ENCODE data around the gene TSPEAR. TPM values are rescaled to one million over a fixed set of nuclear protein-coding genes. Genes with fewer than 3 reads are reported as not detected.

Gene TSPEAR
- total RNA-seq, 4 donors from 2014 or later, result not detected

GRCh38 chr21:44499211-44499560 is 212.2 kb downstream of the TSPEAR start:
- no peak overlapping the region for H3K27ac ChIP-seq
- H3K27me3 ChIP-seq, result peaks cover 0 to 21% of the 10 kb centered on the region in 2 donors
- H3K4me1 ChIP-seq, result no peaks in the 10 kb centered on the region
- TF ChIP-seq POLR2A (IDR thresholded peaks at IDR 0.05) (no peak), EP300 (IDR thresholded peaks at IDR 0.05) (no peak), CTCF (IDR thresholded peaks at IDR 0.05) (no peak)
- H3K36me3 ChIP-seq, result no peaks in the 10 kb centered on the region
- peaks cover 0 to 6% (median 0%) of the 10 kb centered on the region in 4 donors for H3K9me3 ChIP-seq
- 86 to 90% methylated on average over 18 of the region's 18 CpGs for WGBS, 2 donors
- DNase-seq (ENCODE audit: low spot score in 2 of 2), result no peak
- H3K4me3 ChIP-seq, result no peak overlapping the region

GRCh38 chr21:44498280-44499210 is 212.8 kb downstream of the TSPEAR start:
- Histone ChIP-seq H3K4me1 (no peaks in the 10 kb centered on the region), H3K4me3 (no peak overlapping the region), H3K36me3 (no peaks in the 10 kb centered on the region), H3K27ac (peak overlapping the region in 1 of 4 donors; percentile 31), H3K9me3 (peaks cover 0 to 11% (median 0%) of the 10 kb centered on the region in 4 donors), H3K27me3 (peaks cover 0 to 21% of the 10 kb centered on the region in 2 donors)
- no peak for TF ChIP-seq EP300 (IDR thresholded peaks at IDR 0.05)
- TF ChIP-seq CTCF (IDR thresholded peaks at IDR 0.05), result no peak
- no peak for TF ChIP-seq POLR2A (IDR thresholded peaks at IDR 0.05)
- 66 to 69% methylated on average over 27 of the region's 27 CpGs for WGBS, 2 donors
- DNase-seq (ENCODE audit: low spot score in 2 of 2), result no peak

GRCh38 chr21:44497703-44498126 is 213.7 kb downstream of the TSPEAR start:
- peak overlapping the region in 2 of 4 donors; percentile 31 to 59 for H3K27ac ChIP-seq
- H3K4me3 ChIP-seq, result no peak overlapping the region
- H3K27me3 ChIP-seq, result peaks cover 0 to 20% of the 10 kb centered on the region in 2 donors
- H3K9me3 ChIP-seq, result peaks cover 0 to 19% (median under 1%) of the 10 kb centered on the region in 4 donors
- no peaks in the 10 kb centered on the region for H3K36me3 ChIP-seq
- no peak for TF ChIP-seq CTCF (IDR thresholded peaks at IDR 0.05)
- TF ChIP-seq EP300 (IDR thresholded peaks at IDR 0.05), result no peak
- no peak for TF ChIP-seq POLR2A (IDR thresholded peaks at IDR 0.05)
- WGBS, 2 donors, result 59 to 61% methylated on average over 6 of the region's 6 CpGs
- DNase-seq (ENCODE audit: low spot score in 2 of 2), result peak in 1 of 2 donors; percentile 38
- H3K4me1 ChIP-seq, result no peaks in the 10 kb centered on the region

GRCh38 chr21:44496564-44497550 is 214.5 kb downstream of the TSPEAR start:
- Histone ChIP-seq H3K4me1 (no peaks in the 10 kb centered on the region), H3K4me3 (no peak overlapping the region), H3K27me3 (peaks cover 0 to 16% of the 10 kb centered on the region in 2 donors), H3K27ac (peak overlapping the region in 2 of 4 donors; percentile 27 to 59), H3K36me3 (no peaks in the 10 kb centered on the region), H3K9me3 (peaks cover 0 to 28% (median 2%) of the 10 kb centered on the region in 4 donors)
- TF ChIP-seq CTCF (IDR thresholded peaks at IDR 0.05) (no peak), EP300 (IDR thresholded peaks at IDR 0.05) (no peak), POLR2A (IDR thresholded peaks at IDR 0.05) (no peak)
- DNase-seq (ENCODE audit: low spot score in 2 of 2), result peak in 1 of 2 donors; percentile 13
- WGBS, 2 donors, result 42 to 48% methylated on average over 27 of the region's 27 CpGs
